ENCODE results near the gene WDR17. TPM values are rescaled to one million over a fixed set of nuclear protein-coding genes. Genes with fewer than 3 reads are reported as not detected.

Gene WDR17
- total and polyA plus RNA-seq, 2 of the 13 experiments (the other 11 are each of a cell fraction or from before 2014, with no cell fraction given), result not detected

DNA sequence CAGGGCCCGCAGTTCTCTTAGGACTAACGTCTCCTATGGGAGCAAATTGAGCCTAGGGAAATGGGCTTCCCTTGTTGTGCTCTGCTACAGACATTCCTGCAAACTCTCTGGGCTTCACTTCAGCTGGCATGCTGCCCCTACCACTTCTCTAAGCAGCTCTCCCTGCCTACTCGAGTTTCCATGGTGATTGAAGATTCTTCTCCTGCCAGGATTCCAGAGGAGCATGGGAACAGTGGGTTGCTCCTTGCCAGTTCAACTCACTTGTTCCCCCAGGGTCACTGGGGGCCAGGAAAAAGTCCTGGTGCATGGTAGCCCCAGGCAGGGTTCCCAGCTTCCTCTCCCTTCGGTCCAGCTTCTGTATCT lies 21.1 kb upstream of the WDR17 start:
- in situ Hi-C loops (cut with HindIII; ENCODE audit: extremely low pct_ligation_motif_present, low pct_unique_long_range_greater_than_20kb), result loop anchor here (25.0 kb wide), 1 partner anchor 293 kb away; no protein-coding TSS in a partner anchor
- 0% methylated on average over 2 of the region's 4 CpGs for WGBS (ENCODE audit: low lambda C conversion rate)
- DNase-seq (ENCODE audit: low spot score) (no peak), FAIRE-seq (no peak), ATAC-seq (no peak)
- BruUV-seq (replicated peaks), result no TSS peak
- ChIA-PET POLR2A (no interaction called here), CTCF (ENCODE audit: low intra/inter-chr PET ratio, low total read pairs) (no interaction called here)
- Histone ChIP-seq H3K27ac (ENCODE audit: extremely low read length, insufficient read depth, low read length) (no peak overlapping the region), H3K9ac (ENCODE audit: insufficient read depth, low read depth, low read length) (no peak overlapping the region), H3K4me3 (replicated peaks in 1 of 3; ENCODE audit: insufficient read depth in 1 of 3, low read depth in 2 of 3, low read length in 3 of 3) (no peak overlapping the region), H3K4me1 (ENCODE audit: insufficient read depth, low read length) (no peaks in the 10 kb centered on the region), H3K36me3 (replicated peaks in 1 of 2; ENCODE audit: control insufficient read depth in 1 of 2, insufficient read depth in 2 of 2, low read length in 2 of 2) (no peaks in the 10 kb centered on the region), H2AFZ (ENCODE audit: low read length) (no peak overlapping the region), H3K79me2 (ENCODE audit: insufficient read depth, low read length) (no peaks in the 10 kb centered on the region), H3K9me3 (ENCODE audit: low read length) (no peaks in the 10 kb centered on the region), H3K27me3 (ENCODE audit: control insufficient read depth in 1 of 2, insufficient read depth in 2 of 2, low read length in 2 of 2) (no peaks in the 10 kb centered on the region), H4K20me1 (ENCODE audit: insufficient read depth, low read length) (no peaks in the 10 kb centered on the region), H3K4me2 (ENCODE audit: low read depth, low read length) (no peak overlapping the region)
- intact Hi-C loops (cut with micrococcal nuclease; ENCODE audit: unreplicated experiment), result no loop called here
- no peak for TF ChIP-seq MXD1 (CRISPR knock-in tag; IDR thresholded peaks at IDR 0.05)
- TF ChIP-seq GRHL1 (CRISPR knock-in tag; conservative IDR thresholded peaks at IDR 0.05), result no peak
- no peak for TF ChIP-seq FLYWCH1 (CRISPR knock-in tag; IDR thresholded peaks at IDR 0.05)
- TF ChIP-seq, protein P1, sequence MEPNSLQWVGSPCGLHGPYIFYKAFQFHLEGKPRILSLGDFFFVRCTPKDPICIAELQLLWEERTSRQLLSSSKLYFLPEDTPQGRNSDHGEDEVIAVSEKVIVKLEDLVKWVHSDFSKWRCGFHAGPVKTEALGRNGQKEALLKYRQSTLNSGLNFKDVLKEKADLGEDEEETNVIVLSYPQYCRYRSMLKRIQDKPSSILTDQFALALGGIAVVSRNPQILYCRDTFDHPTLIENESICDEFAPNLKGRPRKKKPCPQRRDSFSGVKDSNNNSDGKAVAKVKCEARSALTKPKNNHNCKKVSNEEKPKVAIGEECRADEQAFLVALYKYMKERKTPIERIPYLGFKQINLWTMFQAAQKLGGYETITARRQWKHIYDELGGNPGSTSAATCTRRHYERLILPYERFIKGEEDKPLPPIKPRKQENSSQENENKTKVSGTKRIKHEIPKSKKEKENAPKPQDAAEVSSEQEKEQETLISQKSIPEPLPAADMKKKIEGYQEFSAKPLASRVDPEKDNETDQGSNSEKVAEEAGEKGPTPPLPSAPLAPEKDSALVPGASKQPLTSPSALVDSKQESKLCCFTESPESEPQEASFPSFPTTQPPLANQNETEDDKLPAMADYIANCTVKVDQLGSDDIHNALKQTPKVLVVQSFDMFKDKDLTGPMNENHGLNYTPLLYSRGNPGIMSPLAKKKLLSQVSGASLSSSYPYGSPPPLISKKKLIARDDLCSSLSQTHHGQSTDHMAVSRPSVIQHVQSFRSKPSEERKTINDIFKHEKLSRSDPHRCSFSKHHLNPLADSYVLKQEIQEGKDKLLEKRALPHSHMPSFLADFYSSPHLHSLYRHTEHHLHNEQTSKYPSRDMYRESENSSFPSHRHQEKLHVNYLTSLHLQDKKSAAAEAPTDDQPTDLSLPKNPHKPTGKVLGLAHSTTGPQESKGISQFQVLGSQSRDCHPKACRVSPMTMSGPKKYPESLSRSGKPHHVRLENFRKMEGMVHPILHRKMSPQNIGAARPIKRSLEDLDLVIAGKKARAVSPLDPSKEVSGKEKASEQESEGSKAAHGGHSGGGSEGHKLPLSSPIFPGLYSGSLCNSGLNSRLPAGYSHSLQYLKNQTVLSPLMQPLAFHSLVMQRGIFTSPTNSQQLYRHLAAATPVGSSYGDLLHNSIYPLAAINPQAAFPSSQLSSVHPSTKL (CRISPR knock-in tag; IDR thresholded peaks at IDR 0.05), result no peak
- TF ChIP-seq ZNF564 (CRISPR knock-in tag; IDR thresholded peaks at IDR 0.05), result no peak
- TF ChIP-seq CHCHD3 (CRISPR knock-in tag; IDR thresholded peaks at IDR 0.05), result no peak
- TF ChIP-seq ZNF253 (CRISPR knock-in tag; IDR thresholded peaks at IDR 0.05; ENCODE audit: borderline replicate concordance), result no peak
- no peak for TF ChIP-seq NCOR1 (IDR thresholded peaks at IDR 0.05; ENCODE audit: borderline replicate concordance, low read length)
- TF ChIP-seq ZNF800 (CRISPR knock-in tag; IDR thresholded peaks at IDR 0.05), result no peak
- no peak for TF ChIP-seq SMAD3 (CRISPR knock-in tag; IDR thresholded peaks at IDR 0.05)
- no peak for TF ChIP-seq ZBTB3 (CRISPR knock-in tag; IDR thresholded peaks at IDR 0.05; ENCODE audit: borderline replicate concordance, low read depth)
- TF ChIP-seq NFYC (CRISPR knock-in tag; IDR thresholded peaks at IDR 0.05), result no peak
- TF ChIP-seq ZFAT (CRISPR knock-in tag; conservative IDR thresholded peaks at IDR 0.05), result no peak
- no peak for TF ChIP-seq ZNF644 (CRISPR knock-in tag; IDR thresholded peaks at IDR 0.05; ENCODE audit: low read depth)
- TF ChIP-seq E2F2 (CRISPR knock-in tag; IDR thresholded peaks at IDR 0.05; ENCODE audit: borderline replicate concordance), result no peak
- TF ChIP-seq ZNF20 (CRISPR knock-in tag; IDR thresholded peaks at IDR 0.05), result no peak
- no peak for TF ChIP-seq RCOR2 (CRISPR knock-in tag; IDR thresholded peaks at IDR 0.05)
